ENCODE results near the gene POU2F1.

POU2F1 gene

GRCh38 chr1:167328306-167328815, 107.7 kb downstream of the POU2F1 start:
- DNase-seq: no peak

- no peak for DNase-seq
These were observed 108.3 kb downstream of the POU2F1 start for GRCh38 chr1:167328816-167329483.

GRCh38 chr1:167330601-167331293, 110.1 kb downstream of the POU2F1 start:
- no peak for DNase-seq

GRCh38 chr1:167331650-167332049, 111.0 kb downstream of the POU2F1 start:
- no peak for DNase-seq

- no peak for DNase-seq
These were observed 111.8 kb downstream of the POU2F1 start for GRCh38 chr1:167332503-167332902.

- no peak for DNase-seq
These were observed 112.4 kb downstream of the POU2F1 start for GRCh38 chr1:167333124-167333523.

- DNase-seq: no peak
These were observed 113.0 kb downstream of the POU2F1 start for GRCh38 chr1:167333703-167334102.

GRCh38 chr1:167339405-167339804, 118.7 kb downstream of the POU2F1 start:
- DNase-seq: no peak

GRCh38 chr1:167342846-167343245, 122.2 kb downstream of the POU2F1 start:
- DNase-seq: no peak

GRCh38 chr1:167344112-167344511, 123.4 kb downstream of the POU2F1 start:
- DNase-seq: no peak

GRCh38 chr1:167344615-167345385, 124.1 kb downstream of the POU2F1 start:
- DNase-seq: no peak

GRCh38 chr1:167345386-167345733, 124.7 kb downstream of the POU2F1 start:
- no peak for DNase-seq

GRCh38 chr1:167357305-167357704, 136.6 kb downstream of the POU2F1 start:
- no peak for DNase-seq

GRCh38 chr1:167359295-167359694, 138.6 kb downstream of the POU2F1 start:
- no peak for DNase-seq

GRCh38 chr1:167360120-167360519, 139.4 kb downstream of the POU2F1 start:
- DNase-seq: no peak

GRCh38 chr1:167362638-167363037, 142.0 kb downstream of the POU2F1 start:
- no peak for DNase-seq

- no peak for DNase-seq
These were observed 144.1 kb downstream of the POU2F1 start for GRCh38 chr1:167364826-167365225.

GRCh38 chr1:167365360-167365759, 144.7 kb downstream of the POU2F1 start:
- DNase-seq: no peak

- no peak for DNase-seq
These were observed 147.0 kb downstream of the POU2F1 start for GRCh38 chr1:167367705-167368104.

- no peak for DNase-seq
These were observed 148.5 kb downstream of the POU2F1 start for GRCh38 chr1:167369175-167369574.

GRCh38 chr1:167369933-167370332, 149.2 kb downstream of the POU2F1 start:
- DNase-seq: no peak

GRCh38 chr1:167371030-167371429, 150.3 kb downstream of the POU2F1 start:
- DNase-seq: no peak

- no peak for DNase-seq
These were observed 152.7 kb downstream of the POU2F1 start for GRCh38 chr1:167373398-167373797.

GRCh38 chr1:167373986-167374385, 153.3 kb downstream of the POU2F1 start:
- DNase-seq: no peak

Measured in activated effector memory CD4-positive, alpha-beta T cell treated with Interleukin-2 at 50 U/mL for 16 hours (primary cell).